ENCODE results near the gene MYO1C.

- TF ChIP-seq BHLHE40 (IDR thresholded peaks at IDR 0.05; ENCODE audit: borderline replicate concordance): no peak
- TF ChIP-seq FOXA1 (IDR thresholded peaks at IDR 0.05): no peak
- no peak for TF ChIP-seq ZNF384 (IDR thresholded peaks at IDR 0.05)
- TF ChIP-seq SUZ12 (IDR thresholded peaks at IDR 0.05): no peak
- TF ChIP-seq HDGF (IDR thresholded peaks at IDR 0.05; ENCODE audit: borderline replicate concordance): no peak
- no peak for TF ChIP-seq FOXM1 (IDR thresholded peaks at IDR 0.05; ENCODE audit: borderline replicate concordance)
- TF ChIP-seq NFRKB (IDR thresholded peaks at IDR 0.05): no peak
- no peak for TF ChIP-seq LEF1 (IDR thresholded peaks at IDR 0.05; ENCODE audit: borderline replicate concordance)
- no peak for TF ChIP-seq ARNT (IDR thresholded peaks at IDR 0.05)
- no peak for TF ChIP-seq ELF4 (IDR thresholded peaks at IDR 0.05)
- TF ChIP-seq L3MBTL2 (conservative IDR thresholded peaks at IDR 0.05): no peak
Measured at GRCh38 chr17:1464186-1464585, 28.3 kb downstream of the MYO1C start.

All from HEK293T (cell line).